IgD-negative memory B cell (primary cell): Measurements from ENCODE around the gene COL6A2. TPM values are rescaled to one million over a fixed set of nuclear protein-coding genes. Genes with fewer than 3 reads are reported as not detected.

Source experiments
- H3K27ac Mint-ChIP-seq, 3 donors: one replicate each; pipeline ENCODE4 v1.8.0; 2020 to 2022; ENCODE audit warnings: mild to moderate bottlenecking in 3 of 3, mixed read lengths in 3 of 3, moderate library complexity in 1 of 3
- H3K27me3 Mint-ChIP-seq: one replicate; pipeline ENCODE4 v1.8.0; 2021; ENCODE audit warnings: mixed read lengths
- H3K36me3 Mint-ChIP-seq: one replicate; pipeline ENCODE4 v1.8.0; 2020; ENCODE audit warnings: mild to moderate bottlenecking, mixed read lengths
- H3K4me1 Mint-ChIP-seq, 3 donors: one replicate each; pipeline ENCODE4 v1.8.0; 2020 to 2022; ENCODE audit warnings: mixed read lengths in 3 of 3, mild to moderate bottlenecking in 1 of 3
- H3K4me3 Mint-ChIP-seq, 4 donors: one replicate each; pipeline ENCODE4 v1.8.0; 2020 to 2022; ENCODE audit warnings: mild to moderate bottlenecking in 4 of 4, mixed read lengths in 4 of 4, moderate library complexity in 3 of 4
- H3K9me3 Mint-ChIP-seq, 3 donors: one replicate each; pipeline ENCODE4 v1.8.0; 2020 to 2021; ENCODE audit warnings: mixed read lengths in 3 of 3, mild to moderate bottlenecking in 1 of 3
- polyA plus RNA-seq: library from polyadenylated mRNA; unstranded; fragments of 300-500 nt; fragmentation: Illumina TruSeq; gene quantifications from one replicate; pipeline ENCODE4 v1.2.3, GENCODE V29; 2021

The COL6A2 gene
- polyA plus RNA-seq, 1 donor from 2014 or later: 0.14 TPM

- Mint-ChIP-seq H3K27me3 (no peaks in the 10 kb centered on the region), H3K27ac (no peak overlapping the region), H3K36me3 (no peaks in the 10 kb centered on the region), H3K4me3 (no peak overlapping the region), H3K4me1 (no peaks in the 10 kb centered on the region), H3K9me3 (peaks cover 0 to 4% (median 0%) of the 10 kb centered on the region in 3 donors)
These were observed 20.6 kb downstream of the COL6A2 start for GRCh38 chr21:46118316-46119143.

- Mint-ChIP-seq H3K4me1 (no peaks in the 10 kb centered on the region), H3K4me3 (no peak overlapping the region), H3K9me3 (peaks cover 0 to 4% (median 0%) of the 10 kb centered on the region in 3 donors), H3K27me3 (no peaks in the 10 kb centered on the region), H3K36me3 (no peaks in the 10 kb centered on the region), H3K27ac (no peak overlapping the region)
These were observed 21.3 kb downstream of the COL6A2 start for GRCh38 chr21:46119144-46119636.

- Mint-ChIP-seq H3K36me3 (no peaks in the 10 kb centered on the region), H3K27ac (no peak overlapping the region), H3K27me3 (no peaks in the 10 kb centered on the region), H3K4me1 (no peaks in the 10 kb centered on the region), H3K4me3 (no peak overlapping the region), H3K9me3 (peaks cover 0 to 4% (median 0%) of the 10 kb centered on the region in 3 donors)
These were observed 21.8 kb downstream of the COL6A2 start for GRCh38 chr21:46119637-46120271.

- H3K36me3 Mint-ChIP-seq: no peaks in the 10 kb centered on the region
- no peaks in the 10 kb centered on the region for H3K27me3 Mint-ChIP-seq
- H3K4me3 Mint-ChIP-seq: no peak overlapping the region
- H3K27ac Mint-ChIP-seq: no peak overlapping the region
- H3K9me3 Mint-ChIP-seq: peaks cover 0 to 4% (median 0%) of the 10 kb centered on the region in 3 donors
- no peaks in the 10 kb centered on the region for H3K4me1 Mint-ChIP-seq
These were observed 22.7 kb downstream of the COL6A2 start for GRCh38 chr21:46120301-46121285.

- Mint-ChIP-seq H3K9me3 (peaks cover 0 to 4% (median 0%) of the 10 kb centered on the region in 3 donors), H3K27me3 (no peaks in the 10 kb centered on the region), H3K4me1 (no peaks in the 10 kb centered on the region), H3K4me3 (no peak overlapping the region), H3K27ac (no peak overlapping the region), H3K36me3 (no peaks in the 10 kb centered on the region)
These were observed 23.6 kb downstream of the COL6A2 start for GRCh38 chr21:46121286-46122221.

- Mint-ChIP-seq H3K36me3 (no peaks in the 10 kb centered on the region), H3K9me3 (peaks cover 0 to 4% (median 0%) of the 10 kb centered on the region in 3 donors), H3K4me3 (no peak overlapping the region), H3K4me1 (no peaks in the 10 kb centered on the region), H3K27ac (no peak overlapping the region), H3K27me3 (no peaks in the 10 kb centered on the region)
These were observed 24.3 kb downstream of the COL6A2 start for GRCh38 chr21:46122237-46122671.

GRCh38 chr21:46122758-46123683 is 25.1 kb downstream of the COL6A2 start:
- Mint-ChIP-seq H3K9me3 (peaks cover 0 to 4% (median 0%) of the 10 kb centered on the region in 3 donors), H3K4me1 (no peaks in the 10 kb centered on the region), H3K27ac (no peak overlapping the region), H3K36me3 (no peaks in the 10 kb centered on the region), H3K27me3 (no peaks in the 10 kb centered on the region), H3K4me3 (no peak overlapping the region)

- H3K9me3 Mint-ChIP-seq: peaks cover 0 to 4% (median 0%) of the 10 kb centered on the region in 3 donors
- H3K27me3 Mint-ChIP-seq: no peaks in the 10 kb centered on the region
- H3K4me1 Mint-ChIP-seq: no peaks in the 10 kb centered on the region
- H3K4me3 Mint-ChIP-seq: no peak overlapping the region
- no peaks in the 10 kb centered on the region for H3K36me3 Mint-ChIP-seq
- no peak overlapping the region for H3K27ac Mint-ChIP-seq
These were observed 26.4 kb downstream of the COL6A2 start for GRCh38 chr21:46124083-46124925.

GRCh38 chr21:46124926-46125845 is 27.3 kb downstream of the COL6A2 start:
- H3K36me3 Mint-ChIP-seq: no peaks in the 10 kb centered on the region
- H3K4me3 Mint-ChIP-seq: no peak overlapping the region
- no peaks in the 10 kb centered on the region for H3K27me3 Mint-ChIP-seq
- H3K4me1 Mint-ChIP-seq: no peaks in the 10 kb centered on the region
- H3K27ac Mint-ChIP-seq: no peak overlapping the region
- H3K9me3 Mint-ChIP-seq: peaks cover 0 to 4% (median 0%) of the 10 kb centered on the region in 3 donors

GRCh38 chr21:46125846-46126301 is 28.0 kb downstream of the COL6A2 start:
- H3K27me3 Mint-ChIP-seq: no peaks in the 10 kb centered on the region
- no peaks in the 10 kb centered on the region for H3K4me1 Mint-ChIP-seq
- peaks cover 0 to 4% (median 0%) of the 10 kb centered on the region in 3 donors for H3K9me3 Mint-ChIP-seq
- H3K4me3 Mint-ChIP-seq: no peak overlapping the region
- no peak overlapping the region for H3K27ac Mint-ChIP-seq
- no peaks in the 10 kb centered on the region for H3K36me3 Mint-ChIP-seq
